ENCODE results near the gene NOX5.

GRCh38 chr15:68982976-68983563 lies 31.4 kb upstream of the NOX5 start:
- TF ChIP-seq POLR2A (IDR thresholded peaks at IDR 0.05) = no peak
- TF ChIP-seq EP300 (IDR thresholded peaks at IDR 0.05; ENCODE audit: low read depth) = no peak
- no peak for TF ChIP-seq CTCF (IDR thresholded peaks at IDR 0.05)
